HepG2 (cell line): Measurements from ENCODE around the gene MICALL2. TPM values are rescaled to one million over a fixed set of nuclear protein-coding genes. Genes with fewer than 3 reads are reported as not detected.

Source experiments
- ASH2L ChIP-seq: fragments of 300-600, 200-600 bp; sonication (generic); IDR thresholded peaks from 2 replicates; pipeline ENCODE4 v1.7.0; 2017; ENCODE audit warnings: low read depth, mild to moderate bottlenecking, moderate library complexity, mixed read lengths, low read length; ENCODE audit not compliant: insufficient read length
- FOSL1 ChIP-seq: sonication (generic); formaldehyde crosslinking; IDR thresholded peaks from 2 replicates; pipeline ENCODE4 v1.9.0; 2021; ENCODE audit warnings: missing genetic modification reagents, borderline replicate concordance
- FOXK2 ChIP-seq: fragments of 450-650 bp; IDR thresholded peaks from 2 replicates; pipeline ENCODE4 v1.6.1; 2016
- KLF12 ChIP-seq: sonication (generic); formaldehyde crosslinking; IDR thresholded peaks from 2 replicates; pipeline ENCODE4 v1.4.0; 2020; ENCODE audit warnings: missing genetic modification reagents, borderline replicate concordance
- MIXL1 ChIP-seq: IDR thresholded peaks from 2 replicates; pipeline ENCODE4 v1.6.1; 2016
- MTA1 ChIP-seq: sonication (generic); formaldehyde crosslinking; IDR thresholded peaks from 2 replicates; pipeline ENCODE4 v1.4.0; 2020; ENCODE audit warnings: missing genetic modification reagents, mild to moderate bottlenecking, borderline replicate concordance
- NR2C2 ChIP-seq: sonication (generic); formaldehyde crosslinking; IDR thresholded peaks from 2 replicates; pipeline ENCODE4 v1.4.0; 2020; ENCODE audit warnings: missing genetic modification reagents, mild to moderate bottlenecking, moderate library complexity, borderline replicate concordance
- SKI ChIP-seq: fragments of 450-650 bp; IDR thresholded peaks from one replicate; pipeline ENCODE4 v1.6.1; 2018; ENCODE audit warnings: mild to moderate bottlenecking; ENCODE audit not compliant: partially characterized antibody
- SMAD1 ChIP-seq: sonication (generic); formaldehyde crosslinking; IDR thresholded peaks from 2 replicates; pipeline ENCODE4 v1.4.0; 2020; ENCODE audit warnings: missing genetic modification reagents, low read depth, mild to moderate bottlenecking, borderline replicate concordance
- SNAI1 ChIP-seq: sonication (generic); formaldehyde crosslinking; IDR thresholded peaks from 2 replicates; pipeline ENCODE4 v1.5.0; 2020; ENCODE audit warnings: mild to moderate bottlenecking, missing genetic modification reagents, borderline replicate concordance
- XRCC5 ChIP-seq: fragments of 200-400 bp; formaldehyde crosslinking; optimal IDR thresholded peaks from 2 replicates; pipeline ENCODE3; 2017; ENCODE audit warnings: mild to moderate bottlenecking, low read length
- ZKSCAN5 ChIP-seq: sonication (generic); formaldehyde crosslinking; IDR thresholded peaks from 2 replicates; pipeline ENCODE4 v1.5.1; 2020; ENCODE audit warnings: mild to moderate bottlenecking, missing genetic modification reagents
- ZNF230 ChIP-seq: sonication (generic); formaldehyde crosslinking; IDR thresholded peaks from 2 replicates; pipeline ENCODE4 v1.4.0; 2020; ENCODE audit warnings: mild to moderate bottlenecking, missing genetic modification reagents
- ZNF724P ChIP-seq: sonication (generic); formaldehyde crosslinking; IDR thresholded peaks from 2 replicates; pipeline ENCODE4 v1.8.0; 2022; ENCODE audit warnings: missing genetic modification reagents, borderline replicate concordance
- ZNF792 ChIP-seq: IDR thresholded peaks from 2 replicates; pipeline ENCODE4 v1.6.1; 2016
- polyA plus RNA-seq, 8 experiments: library from polyadenylated mRNA; depleted of rRNA in 3 of 8; stranded (reverse) in 7 of 8; unstranded in 1 of 8; fragments of >200 nt; fragmentation: Illumina TruSeq in 4 of 8; extraction: Trizol in 4 of 8; gene quantifications; 2 replicates each; pipeline versions ENCODE4 v1.2.1 to v1.2.3, GENCODE V29; 2011 to 2016; ENCODE audit warnings: low read depth in 4 of 8, missing spikeins in 1 of 8, mixed read lengths in 1 of 8; ENCODE audit not compliant: insufficient read depth in 1 of 8
- total RNA-seq, 5 experiments: library from RNA; depleted of rRNA; stranded (reverse); fragments of >200 nt; fragmentation: Illumina TruSeq; extraction: Trizol; gene quantifications; 2 replicates each; pipeline ENCODE4 v1.2.3, GENCODE V29; 2016; ENCODE audit warnings: low read depth in 1 of 5
- TF ChIP-seq, protein P1 (sequence below): sonication (generic); formaldehyde crosslinking; IDR thresholded peaks from 2 replicates; pipeline ENCODE4 v1.5.0; 2020; ENCODE audit warnings: mild to moderate bottlenecking, missing genetic modification reagents, borderline replicate concordance
- TF ChIP-seq, protein P2 (sequence below): sonication (generic); formaldehyde crosslinking; IDR thresholded peaks from 2 replicates; pipeline ENCODE4 v1.5.0; 2020; ENCODE audit warnings: missing genetic modification reagents
- TF ChIP-seq, protein P3 (sequence below): sonication (generic); formaldehyde crosslinking; IDR thresholded peaks from 2 replicates; pipeline ENCODE4 v1.5.0; 2020; ENCODE audit warnings: mild to moderate bottlenecking, missing genetic modification reagents, moderate library complexity

Gene MICALL2
- total and polyA plus RNA-seq, 2 of the 13 experiments (the other 11 are each of a cell fraction or from before 2014, with no cell fraction given): 5.8 to 12.4 TPM

DNA sequence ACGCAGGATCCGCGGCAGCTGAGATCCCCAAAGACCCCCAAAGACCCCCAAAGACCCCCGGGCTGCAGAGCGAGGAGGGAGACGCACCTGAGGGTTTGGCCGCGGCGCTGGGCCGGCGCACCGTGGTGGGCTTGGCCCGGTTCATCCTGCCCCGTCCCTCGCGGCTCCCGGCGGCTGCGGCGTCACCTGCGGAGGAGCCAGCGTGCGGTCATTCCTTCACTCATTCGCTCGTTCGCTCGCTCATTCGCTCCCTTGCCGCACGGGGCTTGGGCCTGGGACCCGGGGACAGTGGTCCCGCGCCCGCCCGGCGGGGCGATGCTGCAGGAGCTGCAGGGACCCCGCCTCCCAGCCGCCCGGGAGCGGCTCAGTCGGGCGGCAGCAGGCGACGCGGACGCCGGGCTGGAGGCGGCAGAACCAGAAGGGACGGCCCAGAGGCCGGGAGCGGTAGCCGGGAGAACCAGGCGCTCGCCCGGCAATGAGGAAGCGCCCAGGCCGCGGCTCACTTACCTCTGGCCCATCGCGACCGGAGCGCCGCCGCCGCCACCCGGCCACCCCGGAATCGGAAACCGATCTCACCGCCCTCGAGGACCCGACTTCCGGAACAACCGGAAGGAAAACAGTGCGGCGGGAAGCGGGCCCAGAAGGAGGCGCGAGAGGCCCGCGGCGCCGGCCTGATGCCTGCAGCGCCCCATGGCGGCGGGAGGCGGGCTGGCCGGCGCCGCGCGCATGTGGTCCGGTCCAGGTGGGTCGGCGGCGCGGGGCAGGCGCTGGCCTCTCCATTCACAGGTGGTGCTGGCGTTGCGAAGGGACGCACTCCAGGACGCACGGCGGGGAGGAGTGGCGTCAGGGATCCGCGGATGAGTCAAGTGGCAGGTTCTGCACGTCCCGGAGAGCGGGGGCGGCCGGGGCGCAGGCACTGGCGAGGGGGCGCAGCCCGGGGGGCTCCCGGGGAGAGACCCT is 44.8 kb upstream of the MICALL2 start, which contains the start of gene INTS1 (continued):
- TF ChIP-seq, protein P1, sequence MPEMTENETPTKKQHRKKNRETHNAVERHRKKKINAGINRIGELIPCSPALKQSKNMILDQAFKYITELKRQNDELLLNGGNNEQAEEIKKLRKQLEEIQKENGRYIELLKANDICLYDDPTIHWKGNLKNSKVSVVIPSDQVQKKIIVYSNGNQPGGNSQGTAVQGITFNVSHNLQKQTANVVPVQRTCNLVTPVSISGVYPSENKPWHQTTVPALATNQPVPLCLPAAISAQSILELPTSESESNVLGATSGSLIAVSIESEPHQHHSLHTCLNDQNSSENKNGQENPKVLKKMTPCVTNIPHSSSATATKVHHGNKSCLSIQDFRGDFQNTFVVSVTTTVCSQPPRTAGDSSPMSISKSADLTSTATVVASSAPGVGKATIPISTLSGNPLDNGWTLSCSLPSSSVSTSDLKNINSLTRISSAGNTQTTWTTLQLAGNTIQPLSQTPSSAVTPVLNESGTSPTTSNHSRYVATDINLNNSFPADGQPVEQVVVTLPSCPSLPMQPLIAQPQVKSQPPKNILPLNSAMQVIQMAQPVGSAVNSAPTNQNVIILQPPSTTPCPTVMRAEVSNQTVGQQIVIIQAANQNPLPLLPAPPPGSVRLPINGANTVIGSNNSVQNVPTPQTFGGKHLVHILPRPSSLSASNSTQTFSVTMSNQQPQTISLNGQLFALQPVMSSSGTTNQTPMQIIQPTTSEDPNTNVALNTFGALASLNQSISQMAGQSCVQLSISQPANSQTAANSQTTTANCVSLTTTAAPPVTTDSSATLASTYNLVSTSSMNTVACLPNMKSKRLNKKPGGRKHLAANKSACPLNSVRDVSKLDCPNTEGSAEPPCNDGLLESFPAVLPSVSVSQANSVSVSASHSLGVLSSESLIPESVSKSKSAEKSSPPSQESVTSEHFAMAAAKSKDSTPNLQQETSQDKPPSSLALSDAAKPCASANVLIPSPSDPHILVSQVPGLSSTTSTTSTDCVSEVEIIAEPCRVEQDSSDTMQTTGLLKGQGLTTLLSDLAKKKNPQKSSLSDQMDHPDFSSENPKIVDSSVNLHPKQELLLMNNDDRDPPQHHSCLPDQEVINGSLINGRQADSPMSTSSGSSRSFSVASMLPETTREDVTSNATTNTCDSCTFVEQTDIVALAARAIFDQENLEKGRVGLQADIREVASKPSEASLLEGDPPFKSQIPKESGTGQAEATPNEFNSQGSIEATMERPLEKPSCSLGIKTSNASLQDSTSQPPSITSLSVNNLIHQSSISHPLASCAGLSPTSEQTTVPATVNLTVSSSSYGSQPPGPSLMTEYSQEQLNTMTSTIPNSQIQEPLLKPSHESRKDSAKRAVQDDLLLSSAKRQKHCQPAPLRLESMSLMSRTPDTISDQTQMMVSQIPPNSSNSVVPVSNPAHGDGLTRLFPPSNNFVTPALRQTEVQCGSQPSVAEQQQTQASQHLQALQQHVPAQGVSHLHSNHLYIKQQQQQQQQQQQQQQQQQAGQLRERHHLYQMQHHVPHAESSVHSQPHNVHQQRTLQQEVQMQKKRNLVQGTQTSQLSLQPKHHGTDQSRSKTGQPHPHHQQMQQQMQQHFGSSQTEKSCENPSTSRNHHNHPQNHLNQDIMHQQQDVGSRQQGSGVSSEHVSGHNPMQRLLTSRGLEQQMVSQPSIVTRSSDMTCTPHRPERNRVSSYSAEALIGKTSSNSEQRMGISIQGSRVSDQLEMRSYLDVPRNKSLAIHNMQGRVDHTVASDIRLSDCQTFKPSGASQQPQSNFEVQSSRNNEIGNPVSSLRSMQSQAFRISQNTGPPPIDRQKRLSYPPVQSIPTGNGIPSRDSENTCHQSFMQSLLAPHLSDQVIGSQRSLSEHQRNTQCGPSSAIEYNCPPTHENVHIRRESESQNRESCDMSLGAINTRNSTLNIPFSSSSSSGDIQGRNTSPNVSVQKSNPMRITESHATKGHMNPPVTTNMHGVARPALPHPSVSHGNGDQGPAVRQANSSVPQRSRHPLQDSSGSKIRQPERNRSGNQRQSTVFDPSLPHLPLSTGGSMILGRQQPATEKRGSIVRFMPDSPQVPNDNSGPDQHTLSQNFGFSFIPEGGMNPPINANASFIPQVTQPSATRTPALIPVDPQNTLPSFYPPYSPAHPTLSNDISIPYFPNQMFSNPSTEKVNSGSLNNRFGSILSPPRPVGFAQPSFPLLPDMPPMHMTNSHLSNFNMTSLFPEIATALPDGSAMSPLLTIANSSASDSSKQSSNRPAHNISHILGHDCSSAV: no peak
- TF ChIP-seq SNAI1 (CRISPR knock-in tag): no peak
- peak; percentile 60; the same call in 1 of the 2 replicates for TF ChIP-seq KLF12 (CRISPR knock-in tag)
- TF ChIP-seq ZNF792 (CRISPR knock-in tag): no peak
- TF ChIP-seq MIXL1 (CRISPR knock-in tag): peak; percentile 56
- no peak for TF ChIP-seq FOSL1
- TF ChIP-seq NR2C2 (CRISPR knock-in tag): peak; percentile 100
- peak; percentile 74 for TF ChIP-seq SKI
- peak; percentile 82 for TF ChIP-seq ASH2L
- TF ChIP-seq, protein P2, sequence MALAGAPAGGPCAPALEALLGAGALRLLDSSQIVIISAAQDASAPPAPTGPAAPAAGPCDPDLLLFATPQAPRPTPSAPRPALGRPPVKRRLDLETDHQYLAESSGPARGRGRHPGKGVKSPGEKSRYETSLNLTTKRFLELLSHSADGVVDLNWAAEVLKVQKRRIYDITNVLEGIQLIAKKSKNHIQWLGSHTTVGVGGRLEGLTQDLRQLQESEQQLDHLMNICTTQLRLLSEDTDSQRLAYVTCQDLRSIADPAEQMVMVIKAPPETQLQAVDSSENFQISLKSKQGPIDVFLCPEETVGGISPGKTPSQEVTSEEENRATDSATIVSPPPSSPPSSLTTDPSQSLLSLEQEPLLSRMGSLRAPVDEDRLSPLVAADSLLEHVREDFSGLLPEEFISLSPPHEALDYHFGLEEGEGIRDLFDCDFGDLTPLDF (CRISPR knock-in tag): peak; percentile 79
- peak; percentile 61; the same call in 1 of the 2 replicates for TF ChIP-seq ZNF724P (CRISPR knock-in tag)
- TF ChIP-seq SMAD1 (CRISPR knock-in tag): peak; percentile 80; the same call in 1 of the 2 replicates
- peak; percentile 78; the same call in 1 of the 2 replicates for TF ChIP-seq MTA1
- TF ChIP-seq ZKSCAN5 (CRISPR knock-in tag): no peak
- TF ChIP-seq, protein P3, sequence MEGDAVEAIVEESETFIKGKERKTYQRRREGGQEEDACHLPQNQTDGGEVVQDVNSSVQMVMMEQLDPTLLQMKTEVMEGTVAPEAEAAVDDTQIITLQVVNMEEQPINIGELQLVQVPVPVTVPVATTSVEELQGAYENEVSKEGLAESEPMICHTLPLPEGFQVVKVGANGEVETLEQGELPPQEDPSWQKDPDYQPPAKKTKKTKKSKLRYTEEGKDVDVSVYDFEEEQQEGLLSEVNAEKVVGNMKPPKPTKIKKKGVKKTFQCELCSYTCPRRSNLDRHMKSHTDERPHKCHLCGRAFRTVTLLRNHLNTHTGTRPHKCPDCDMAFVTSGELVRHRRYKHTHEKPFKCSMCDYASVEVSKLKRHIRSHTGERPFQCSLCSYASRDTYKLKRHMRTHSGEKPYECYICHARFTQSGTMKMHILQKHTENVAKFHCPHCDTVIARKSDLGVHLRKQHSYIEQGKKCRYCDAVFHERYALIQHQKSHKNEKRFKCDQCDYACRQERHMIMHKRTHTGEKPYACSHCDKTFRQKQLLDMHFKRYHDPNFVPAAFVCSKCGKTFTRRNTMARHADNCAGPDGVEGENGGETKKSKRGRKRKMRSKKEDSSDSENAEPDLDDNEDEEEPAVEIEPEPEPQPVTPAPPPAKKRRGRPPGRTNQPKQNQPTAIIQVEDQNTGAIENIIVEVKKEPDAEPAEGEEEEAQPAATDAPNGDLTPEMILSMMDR (CRISPR knock-in tag): peak; percentile 87
- TF ChIP-seq FOXK2: peak; percentile 75; the same call in 1 of the 2 replicates
- peak; percentile 88 for TF ChIP-seq XRCC5
- TF ChIP-seq ZNF230: 0 out of 2 replicates have a peak, but pooled peaks have one; percentile 46
